Measurements from ENCODE around the gene VASH2.
"Not testable (repeated sequence)": the region's sequence is repeated elsewhere in the genome, so short reads cannot be mapped to it uniquely, and the experiment has no call there.

VASH2 gene

GRCh38 chr1:212950243-212951125, at the start of gene VASH2:
Gene VASH2, plus strand, starts transcription at chr1:212950541. Its CDS starts 1,002 bp downstream, at chr1:212951543.
- DNase-seq (ENCODE audit: low read depth) = no peak

- no peak for DNase-seq (ENCODE audit: low read depth)
Measured at GRCh38 chr1:212901290-212901689, 49.1 kb upstream of the VASH2 start.

- DNase-seq (ENCODE audit: low read depth) = no peak
Measured at GRCh38 chr1:212902054-212902453, 48.3 kb upstream of the VASH2 start.

GRCh38 chr1:212903664-212904063, 46.7 kb upstream of the VASH2 start:
- no peak for DNase-seq (ENCODE audit: low read depth)

GRCh38 chr1:212908071-212908470, 42.3 kb upstream of the VASH2 start:
- DNase-seq (ENCODE audit: low read depth) = not testable (repeated sequence)

- DNase-seq (ENCODE audit: low read depth) = no peak
Measured at GRCh38 chr1:212908971-212909370, 41.4 kb upstream of the VASH2 start.

- no peak for DNase-seq (ENCODE audit: low read depth)
Measured at GRCh38 chr1:212909652-212910063, 40.7 kb upstream of the VASH2 start.

GRCh38 chr1:212910213-212910612, 40.1 kb upstream of the VASH2 start:
- DNase-seq (ENCODE audit: low read depth) = not testable (repeated sequence)

GRCh38 chr1:212913638-212914037, 36.7 kb upstream of the VASH2 start:
- not testable (repeated sequence) for DNase-seq (ENCODE audit: low read depth)

- not testable (repeated sequence) for DNase-seq (ENCODE audit: low read depth)
Measured at GRCh38 chr1:212914110-212914509, 36.2 kb upstream of the VASH2 start.

GRCh38 chr1:212914789-212915188, 35.6 kb upstream of the VASH2 start:
- DNase-seq (ENCODE audit: low read depth) = no peak

GRCh38 chr1:212915245-212916091, 34.9 kb upstream of the VASH2 start:
- DNase-seq (ENCODE audit: low read depth) = no peak

GRCh38 chr1:212916481-212917133, 33.7 kb upstream of the VASH2 start:
- DNase-seq (ENCODE audit: low read depth) = no peak

GRCh38 chr1:212917134-212917485, 33.2 kb upstream of the VASH2 start:
- no peak for DNase-seq (ENCODE audit: low read depth)

GRCh38 chr1:212917858-212918257, 32.5 kb upstream of the VASH2 start:
- DNase-seq (ENCODE audit: low read depth) = no peak

- DNase-seq (ENCODE audit: low read depth) = no peak
Measured at GRCh38 chr1:212918824-212919223, 31.5 kb upstream of the VASH2 start.

GRCh38 chr1:212920246-212920645, 30.1 kb upstream of the VASH2 start:
- DNase-seq (ENCODE audit: low read depth) = no peak

GRCh38 chr1:212920896-212921295, 29.4 kb upstream of the VASH2 start:
- no peak for DNase-seq (ENCODE audit: low read depth)

- no peak for DNase-seq (ENCODE audit: low read depth)
Measured at GRCh38 chr1:212922016-212922415, 28.3 kb upstream of the VASH2 start.

GRCh38 chr1:212926372-212926771, 24.0 kb upstream of the VASH2 start:
- no peak for DNase-seq (ENCODE audit: low read depth)

GRCh38 chr1:212928323-212929291, 21.7 kb upstream of the VASH2 start:
- no peak for DNase-seq (ENCODE audit: low read depth)
